Stimulated activated CD4-positive, alpha-beta T cell treated with anti-CD3 and anti-CD28 coated beads, Interleukin-2, amount 100 ng/mL, for 24 hours (primary cell): ENCODE results near the gene ATOH8.
"Not testable (repeated sequence)": the region's sequence is repeated elsewhere in the genome, so short reads cannot be mapped to it uniquely, and the experiment has no call there.

Experiments used
- DNase-seq, 2 donors: peaks; one replicate each; pipeline ENCODE4 v3.0.0-alpha.2; 2020

ATOH8 gene, protein sequence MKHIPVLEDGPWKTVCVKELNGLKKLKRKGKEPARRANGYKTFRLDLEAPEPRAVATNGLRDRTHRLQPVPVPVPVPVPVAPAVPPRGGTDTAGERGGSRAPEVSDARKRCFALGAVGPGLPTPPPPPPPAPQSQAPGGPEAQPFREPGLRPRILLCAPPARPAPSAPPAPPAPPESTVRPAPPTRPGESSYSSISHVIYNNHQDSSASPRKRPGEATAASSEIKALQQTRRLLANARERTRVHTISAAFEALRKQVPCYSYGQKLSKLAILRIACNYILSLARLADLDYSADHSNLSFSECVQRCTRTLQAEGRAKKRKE

DNA sequence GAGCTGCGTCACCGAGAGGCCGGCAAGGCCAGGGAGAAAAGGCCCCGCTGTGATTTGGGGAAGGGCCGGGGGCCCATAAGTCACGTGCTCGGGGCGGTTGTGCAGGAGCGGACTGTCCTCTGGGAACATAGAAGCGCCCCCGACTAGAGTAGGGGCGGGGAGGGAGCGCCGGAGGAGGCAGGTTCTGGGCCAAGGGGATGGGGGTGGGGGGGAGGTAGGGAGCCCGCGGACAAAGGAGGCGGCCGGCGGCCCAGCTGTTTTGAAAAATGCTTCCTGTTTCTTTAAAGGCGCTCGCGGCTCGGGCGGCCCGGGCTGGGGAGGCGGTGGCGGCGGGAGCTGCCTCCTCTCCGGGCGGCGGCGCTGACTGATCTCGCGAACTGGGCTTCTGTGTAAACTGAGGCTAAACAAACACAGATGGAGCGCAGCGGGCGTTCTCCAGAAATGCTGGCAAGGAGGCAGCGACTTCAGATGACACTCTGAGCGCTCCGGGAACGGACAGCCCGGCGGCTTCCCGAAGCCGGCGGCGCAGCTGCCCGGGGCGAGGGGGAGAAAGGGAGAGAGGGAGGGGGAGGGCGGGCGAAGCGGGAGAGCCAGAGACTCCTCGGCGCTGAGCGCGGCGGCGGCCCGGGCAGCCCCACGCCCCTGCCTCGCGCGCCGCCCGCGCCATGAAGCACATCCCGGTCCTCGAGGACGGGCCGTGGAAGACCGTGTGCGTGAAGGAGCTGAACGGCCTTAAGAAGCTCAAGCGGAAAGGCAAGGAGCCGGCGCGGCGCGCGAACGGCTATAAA, at the start of gene ATOH8:
Gene ATOH8, plus strand, starts transcription at position 467 of the 788 bp plus-strand sequence. Its CDS starts 199 bp downstream, at position 666.
- DNase-seq, result peak; percentile 26 to 50

GRCh38 chr2:85704038-85704437, 49.8 kb upstream of the ATOH8 start:
- no peak for DNase-seq

DNA sequence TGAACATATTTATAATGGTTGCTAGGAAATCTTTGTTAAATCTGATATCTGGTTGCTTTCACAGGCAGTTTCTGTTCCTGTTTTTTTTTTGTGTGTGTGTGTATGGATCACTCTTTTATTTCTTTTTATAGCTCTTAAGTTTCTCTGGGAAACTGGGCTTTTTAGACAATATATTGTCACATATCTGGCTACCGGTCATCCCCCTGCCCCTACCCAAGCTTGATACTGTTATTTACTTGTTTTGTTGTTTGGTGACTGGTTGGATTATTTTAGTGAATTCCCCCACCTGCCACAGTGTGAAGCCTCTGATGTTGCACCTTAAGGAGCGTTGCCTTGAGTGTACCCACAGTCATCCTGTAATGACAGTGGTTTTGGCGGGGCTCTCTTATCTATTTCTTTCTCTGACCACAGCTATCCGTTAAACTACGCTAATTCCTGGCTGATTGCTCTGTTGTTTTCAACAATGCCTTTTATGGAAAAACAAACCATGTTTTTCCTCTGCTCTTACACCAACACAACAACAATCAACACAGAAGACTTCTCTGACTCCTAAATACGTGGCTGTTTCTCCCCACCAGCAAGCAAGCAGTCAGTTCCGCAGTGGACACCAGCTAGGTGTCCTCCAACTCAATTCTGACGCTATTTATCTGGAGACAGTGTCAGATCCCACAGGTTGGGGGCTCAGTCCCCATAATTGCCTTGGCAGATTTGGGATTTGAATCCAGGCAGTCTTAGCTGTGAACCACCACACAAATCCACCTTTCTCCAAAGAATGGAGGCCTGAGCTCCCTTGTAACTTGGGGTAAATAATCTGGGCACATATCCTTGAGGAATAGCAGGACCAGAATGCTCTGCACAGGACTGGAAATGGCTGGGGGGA, 48.8 kb upstream of the ATOH8 start:
- no peak for DNase-seq

GRCh38 chr2:85705680-85706039, 48.1 kb upstream of the ATOH8 start:
- DNase-seq, result no peak

DNA sequence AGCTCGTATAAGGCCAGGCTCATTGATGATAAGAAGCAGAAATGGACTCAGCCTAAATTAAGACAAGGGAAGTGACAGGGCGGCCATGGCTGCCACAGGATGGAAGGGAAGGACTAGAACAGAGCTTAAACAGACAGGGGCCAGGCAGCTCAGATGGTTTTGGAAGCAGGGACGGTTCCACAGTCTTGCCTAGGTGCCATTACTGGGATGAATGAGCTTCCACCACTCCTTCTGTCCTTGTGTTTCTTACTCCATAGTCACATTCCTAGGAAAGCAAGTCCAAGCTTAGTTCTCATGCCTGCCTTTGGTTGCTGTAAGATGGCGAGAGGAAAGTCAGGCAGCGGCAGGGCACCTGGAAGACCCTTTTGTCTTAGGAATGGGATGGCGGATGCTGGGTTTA, 47.7 kb upstream of the ATOH8 start:
- DNase-seq, result no peak

GRCh38 chr2:85706599-85707296, 47.0 kb upstream of the ATOH8 start:
- DNase-seq, result no peak

GRCh38 chr2:85707304-85707703, 46.5 kb upstream of the ATOH8 start:
- peak; percentile 39 to 70 for DNase-seq

DNA sequence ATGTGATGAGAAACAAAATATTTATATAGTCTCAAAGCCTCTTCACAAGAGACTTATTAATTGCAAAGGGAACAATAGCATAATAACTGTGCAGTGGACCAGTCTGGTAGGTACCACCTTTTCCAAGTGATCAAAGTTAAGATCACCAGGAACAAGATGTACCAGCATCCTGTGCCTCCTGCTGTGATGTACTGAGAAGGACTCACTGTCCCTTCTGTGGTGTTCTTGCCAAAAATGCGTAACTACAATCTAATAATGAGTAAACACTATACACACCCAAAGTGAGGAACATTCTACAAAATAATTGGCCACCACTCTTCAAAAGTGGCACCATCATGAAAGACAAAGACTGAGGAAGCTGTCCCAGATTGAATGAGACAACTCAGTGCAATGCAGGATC, 45.1 kb upstream of the ATOH8 start:
- DNase-seq, result no peak

GRCh38 chr2:85709401-85709811, 44.4 kb upstream of the ATOH8 start:
- no peak for DNase-seq

DNA sequence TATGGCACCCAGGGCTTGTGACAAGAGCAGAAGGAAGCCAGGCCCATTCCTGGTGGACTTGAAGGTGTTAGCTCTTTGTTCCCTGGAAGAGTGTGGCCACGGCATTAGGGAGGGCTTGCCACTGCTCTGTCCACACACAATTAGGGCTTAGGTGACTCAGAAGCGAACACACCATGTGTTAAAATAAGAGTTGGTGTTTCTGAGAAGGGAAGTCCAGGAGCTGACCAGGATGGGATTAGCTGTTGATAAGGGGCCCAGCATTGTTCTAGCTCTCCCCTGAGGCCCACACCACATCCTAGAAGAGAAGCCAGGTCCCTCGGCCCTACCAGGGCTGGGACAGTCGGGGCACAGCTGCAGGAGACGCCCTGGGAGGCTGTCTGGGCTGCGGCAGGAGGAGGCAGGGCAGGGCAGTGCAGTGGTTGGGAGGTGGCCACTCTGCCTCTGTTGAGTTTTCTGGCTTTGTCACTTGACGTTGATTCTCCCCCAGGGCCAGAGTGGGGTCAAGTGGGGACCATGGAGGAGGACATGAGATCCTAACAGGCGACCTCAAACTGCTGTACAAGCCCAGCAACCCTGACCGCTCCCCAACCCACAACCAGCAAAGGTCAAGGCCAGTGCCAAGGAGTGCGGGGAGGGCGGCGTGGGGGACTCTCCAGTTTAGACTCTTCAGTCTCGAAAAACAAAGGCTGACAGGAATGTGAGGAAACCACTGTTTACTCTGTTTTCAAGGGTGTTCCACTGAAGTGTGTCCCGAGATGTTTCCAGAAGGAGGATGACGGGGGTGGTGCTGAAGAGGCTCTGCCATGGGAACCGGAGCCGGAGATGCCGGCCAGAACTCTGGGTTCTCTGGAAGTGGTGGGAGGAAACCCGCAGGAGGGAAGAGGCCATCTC, 42.9 kb upstream of the ATOH8 start:
- no peak for DNase-seq

- no peak for DNase-seq
Observed at GRCh38 chr2:85711578-85712060, 42.2 kb upstream of the ATOH8 start.

- DNase-seq, result no peak
Observed at GRCh38 chr2:85712336-85712735, 41.5 kb upstream of the ATOH8 start.

- no peak for DNase-seq
Observed at GRCh38 chr2:85712849-85713612, 40.8 kb upstream of the ATOH8 start.

GRCh38 chr2:85713836-85714235, 40.0 kb upstream of the ATOH8 start:
- DNase-seq, result no peak

DNA sequence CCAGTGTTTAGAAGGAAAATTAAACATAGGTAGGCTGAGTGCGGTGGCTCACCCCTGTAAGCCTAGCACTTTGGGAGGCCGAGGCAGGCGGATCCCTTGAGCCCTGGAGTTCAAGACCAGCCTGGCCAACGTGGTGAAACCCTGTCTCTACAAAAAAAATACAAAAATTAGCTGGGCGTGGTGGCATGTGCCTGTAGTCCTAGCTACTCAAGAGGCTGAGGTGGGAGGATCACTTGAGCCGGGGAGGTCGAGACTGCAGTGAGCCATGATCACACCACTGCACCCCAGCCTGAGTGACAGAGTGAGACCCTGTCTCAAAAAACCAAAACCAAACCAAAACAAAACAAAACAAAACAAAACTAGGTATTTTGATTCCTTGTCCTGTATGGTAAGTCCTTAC, 39.4 kb upstream of the ATOH8 start:
- DNase-seq, result not testable (repeated sequence)

DNA sequence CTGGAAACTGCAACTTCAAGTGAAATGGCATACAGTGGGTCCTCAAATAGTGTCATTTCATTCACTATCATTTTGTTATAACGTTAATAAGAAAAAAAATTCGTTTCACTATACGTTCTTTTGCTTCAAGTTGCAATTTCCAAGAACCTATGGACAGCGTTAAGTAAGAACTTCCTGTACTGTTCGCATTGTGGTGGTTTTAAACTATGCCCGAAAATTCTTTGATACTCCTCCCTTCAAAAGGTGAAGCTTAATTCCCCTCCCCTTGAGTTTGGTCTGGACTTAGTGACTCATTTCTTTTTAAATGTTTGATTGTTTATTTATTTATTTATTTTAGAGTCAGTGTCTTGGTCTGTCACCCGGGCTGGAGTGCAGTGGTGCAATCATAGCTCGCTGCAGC, 39.0 kb upstream of the ATOH8 start:
- no peak for DNase-seq

DNA sequence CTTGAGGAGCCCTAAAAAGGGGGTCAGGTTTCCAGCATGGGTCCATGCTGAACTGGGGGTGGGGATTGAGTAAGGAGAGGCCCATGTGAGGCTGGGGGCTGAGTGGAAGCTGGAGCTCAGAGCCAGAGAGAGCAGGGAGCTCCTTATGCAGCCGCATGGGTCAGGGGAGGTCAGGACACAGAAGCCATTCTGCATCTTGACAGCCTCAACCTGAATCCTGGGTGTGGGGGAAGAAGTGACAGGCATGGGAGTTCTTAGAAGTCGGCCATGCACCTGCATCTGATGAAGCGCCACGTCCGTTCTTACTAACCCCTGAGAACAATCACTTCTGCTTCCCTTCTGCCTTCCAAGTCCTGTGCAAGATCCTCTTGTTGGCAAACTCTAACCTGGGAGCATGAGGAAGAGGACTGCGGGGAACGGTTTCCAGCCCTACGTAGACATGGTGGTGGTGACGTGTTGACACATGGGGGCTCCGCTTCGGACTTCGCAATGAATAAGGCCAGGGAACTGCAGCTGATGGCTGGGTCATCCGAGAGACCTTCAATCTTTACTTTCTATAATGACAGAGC, 37.4 kb upstream of the ATOH8 start:
- no peak for DNase-seq

DNA sequence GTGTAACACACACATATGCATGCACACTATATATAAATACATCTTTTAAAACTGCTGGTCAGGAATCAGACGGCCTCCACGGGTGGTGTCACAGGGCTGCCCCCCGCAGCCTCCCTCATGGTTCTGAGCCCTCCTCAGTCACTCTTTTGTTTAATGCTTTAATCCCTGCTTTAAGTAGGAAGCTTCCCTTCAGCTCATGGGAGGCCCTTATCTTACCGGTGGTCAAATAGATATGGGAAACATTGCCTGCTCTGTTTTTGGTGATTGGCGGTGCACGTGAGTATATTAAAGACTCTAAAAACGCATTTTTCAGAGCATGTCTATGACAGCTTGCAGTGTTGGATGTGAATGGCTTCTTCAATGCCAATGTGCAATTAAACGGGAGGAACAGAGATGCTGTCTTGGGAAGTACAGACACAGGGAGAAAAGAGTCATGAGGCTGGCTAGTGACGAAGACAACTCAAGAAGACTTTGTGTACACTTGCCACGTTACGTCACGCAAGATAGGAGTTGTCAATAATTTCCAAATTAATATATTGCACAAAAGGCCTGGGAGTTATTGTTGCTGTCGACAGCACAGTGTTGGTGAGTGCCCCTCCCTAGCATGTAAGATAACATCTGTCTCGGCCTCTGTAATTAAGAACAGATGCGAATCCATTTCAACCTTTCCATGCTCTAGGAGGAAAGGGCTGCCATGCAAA, 36.3 kb upstream of the ATOH8 start:
- DNase-seq, result no peak

DNA sequence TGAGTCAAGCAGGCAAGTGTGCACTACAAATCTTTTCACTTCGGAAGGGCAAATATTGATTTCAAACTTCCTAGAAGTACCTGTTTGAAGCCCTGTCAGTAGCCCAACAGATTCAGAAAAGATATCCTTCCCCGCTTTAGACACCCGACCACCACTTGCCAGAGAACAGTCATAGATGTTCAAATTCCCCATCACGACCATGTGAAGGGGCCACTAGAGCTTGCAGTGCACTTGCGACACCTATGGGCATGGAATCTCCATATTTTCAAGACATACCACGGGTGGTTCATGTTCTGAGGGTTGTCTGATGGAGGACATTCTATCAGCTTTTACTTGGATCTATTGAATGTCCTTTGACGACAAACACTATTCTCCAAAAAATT, 35.8 kb upstream of the ATOH8 start:
- DNase-seq, result no peak
